GM21576 (cell line): Measurements from ENCODE around the gene CANX.

Experiments
- ATAC-seq: cut with Tn5 transposase; IDR thresholded peaks from one replicate; pipeline ENCODE4 v1.9.1; 2021; ENCODE audit warnings: mild to moderate bottlenecking, moderate library complexity; ENCODE audit not compliant: unreplicated experiment

The CANX gene

DNA sequence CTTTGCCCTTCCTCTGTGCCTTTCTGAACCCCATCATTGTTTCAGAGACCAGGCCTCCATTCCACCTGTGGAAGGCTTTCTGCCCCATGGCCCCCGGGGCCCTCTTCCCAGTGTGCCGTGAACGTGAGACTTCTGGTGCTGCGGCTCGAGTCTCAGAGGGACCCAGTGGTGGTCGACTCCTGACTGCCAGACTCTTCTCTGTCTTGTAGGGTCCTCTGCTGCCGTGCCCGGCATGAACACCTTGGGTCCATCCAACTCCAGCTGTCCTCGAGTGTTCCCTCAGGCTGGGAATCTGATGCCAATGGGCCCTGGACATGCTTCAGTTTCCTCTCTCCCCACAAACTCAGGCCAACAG is 74.9 kb downstream of the CANX start:
- no peak for ATAC-seq

DNA sequence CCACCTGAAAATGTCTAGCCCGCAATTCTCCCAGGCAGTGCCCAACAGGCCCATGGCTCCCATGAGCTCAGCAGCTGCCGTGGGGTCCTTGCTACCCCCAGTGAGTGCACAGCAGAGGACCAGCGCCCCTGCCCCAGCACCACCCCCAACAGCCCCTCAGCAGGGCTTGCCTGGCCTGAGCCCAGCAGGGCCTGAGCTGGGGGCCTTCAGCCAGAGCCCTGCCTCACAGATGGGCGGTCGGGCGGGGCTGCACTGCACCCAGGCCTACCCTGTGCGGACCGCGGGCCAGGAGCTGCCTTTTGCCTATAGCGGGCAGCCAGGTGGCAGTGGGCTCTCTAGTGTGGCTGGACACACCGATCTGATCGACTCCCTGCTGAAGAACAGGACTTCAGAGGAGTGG is 75.7 kb downstream of the CANX start:
- ATAC-seq = no peak

DNA sequence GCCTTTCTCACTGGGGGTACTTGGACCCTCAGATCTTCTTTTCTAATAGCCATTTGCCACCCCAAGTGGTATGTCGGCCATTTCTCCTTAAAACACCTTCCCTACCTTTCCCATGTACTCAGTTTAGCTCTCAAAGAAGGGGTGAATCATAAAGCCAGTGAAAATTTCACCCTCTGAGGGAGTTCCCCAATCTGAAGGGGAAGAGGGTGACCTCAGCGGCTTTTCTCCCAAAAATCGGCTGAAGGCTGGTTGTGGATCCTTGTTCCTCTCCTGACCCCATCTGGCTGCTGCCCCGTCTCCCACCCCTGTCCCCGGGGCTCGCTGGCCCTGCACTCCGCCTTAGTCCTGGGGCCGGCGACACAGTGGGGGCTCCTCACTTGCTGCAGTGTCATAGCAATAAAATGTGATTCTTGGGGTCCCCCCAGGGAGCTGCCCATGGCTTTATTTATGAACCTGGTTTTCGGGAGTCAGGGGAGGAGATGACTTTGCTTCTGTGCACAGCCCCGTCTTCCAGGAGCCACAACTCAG is 77.7 kb downstream of the CANX start:
- no peak for ATAC-seq

GRCh38 chr5:179777456-179777855 is 78.7 kb downstream of the CANX start:
- no peak for ATAC-seq

DNA sequence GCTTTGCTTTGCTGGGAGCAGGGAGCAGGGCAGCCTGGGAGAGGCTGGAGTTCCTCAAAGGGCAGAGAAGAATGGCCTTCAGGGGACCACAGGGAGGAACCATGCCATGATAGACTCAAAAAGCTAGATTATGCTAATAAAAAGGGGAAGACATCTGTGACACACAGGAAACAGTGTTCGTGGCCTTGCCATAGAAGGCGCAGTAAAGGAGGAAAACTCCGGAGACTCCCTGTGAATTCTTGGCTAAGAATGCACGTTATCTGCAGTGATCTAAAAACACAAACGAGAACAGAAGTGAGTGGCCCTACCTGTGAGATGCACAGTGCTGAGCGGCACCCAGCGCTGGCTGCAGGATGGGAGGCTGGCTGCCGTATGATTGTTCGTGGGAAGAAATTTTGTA is 79.1 kb downstream of the CANX start:
- no peak for ATAC-seq

DNA sequence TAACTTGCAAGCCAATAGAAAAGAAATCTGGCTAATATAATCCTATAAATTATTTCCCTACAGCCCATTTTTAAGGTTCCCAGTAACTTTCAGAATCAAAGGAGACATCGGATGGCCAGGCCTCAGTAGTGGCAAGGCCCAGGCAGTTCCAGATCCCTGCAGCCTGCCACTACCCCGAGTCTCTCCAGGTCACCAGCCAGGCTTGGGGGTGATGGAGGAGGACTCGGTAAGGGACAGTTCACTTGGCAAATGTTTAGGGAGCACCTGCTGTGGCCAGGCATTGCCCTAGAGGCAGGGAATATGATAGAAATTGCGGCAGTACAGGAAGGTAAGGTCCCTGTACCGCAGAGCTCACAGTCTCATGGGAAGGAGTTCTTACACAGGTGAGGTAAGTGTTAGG is 79.8 kb downstream of the CANX start:
- ATAC-seq = no peak

DNA sequence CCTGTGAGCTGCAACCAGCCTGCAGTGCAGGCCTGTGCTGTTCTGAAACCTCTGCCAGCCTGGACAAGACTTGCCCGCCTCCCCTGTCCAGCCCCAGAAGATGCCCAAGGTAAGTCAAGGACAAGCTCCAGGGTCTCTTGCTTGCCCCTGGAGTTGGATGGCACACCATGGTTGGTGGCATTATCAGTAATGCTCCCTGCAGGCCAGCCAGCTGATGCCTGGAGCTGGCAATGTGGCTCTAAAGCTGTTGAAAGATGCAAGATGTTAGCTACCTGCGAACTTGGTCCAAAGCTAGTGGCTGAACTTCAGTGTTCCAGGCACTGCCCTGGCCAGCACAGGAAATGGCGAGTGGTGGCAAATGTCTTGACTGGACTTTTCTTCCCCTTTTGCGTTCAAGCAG is 81.1 kb downstream of the CANX start:
- ATAC-seq = no peak

DNA sequence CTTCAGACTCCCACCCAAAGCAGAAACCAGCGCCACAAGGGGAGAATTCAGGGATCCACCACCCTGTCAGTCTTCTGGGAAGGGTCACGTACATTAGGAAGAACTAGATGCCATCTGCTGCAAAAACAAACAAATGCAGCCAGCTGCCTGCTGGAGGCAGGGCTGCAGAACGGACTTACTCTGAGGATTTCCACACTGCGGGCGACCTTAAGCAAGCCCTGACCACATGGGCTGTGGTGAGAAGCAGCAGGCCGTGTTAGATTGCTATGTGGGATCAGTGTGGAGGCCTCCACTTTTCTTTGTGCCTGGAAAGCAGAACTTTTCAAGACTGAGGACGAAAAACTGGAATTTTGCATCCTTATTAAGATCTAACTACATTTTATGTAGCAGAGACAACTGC is 81.6 kb downstream of the CANX start:
- ATAC-seq = no peak
